IMR-90 (cell line): ENCODE measurements around the gene TMEM100. TPM values are rescaled to one million over a fixed set of nuclear protein-coding genes. Genes with fewer than 3 reads are reported as not detected.

Source experiments
- ATAC-seq: fragments of 200-7000 bp; cut with Tn5 transposase; 2 replicates; pipeline ENCODE4 v1.9.1; 2020; ENCODE audit warnings: low read depth, mild to moderate bottlenecking, moderate library complexity
- BruUV-seq: library from RNA; stranded (reverse); fragments of 400-500 nt; replicated peaks from 2 replicates; lab custom pipeline; 2021; lab: Mats Ljungman, UMichigan
- CTCF ChIA-PET: fragments of 300-600 bp; formaldehyde crosslinking; extraction: SDS; loops from one replicate; lab custom pipeline; 2021; ENCODE audit warnings: antibody characterized with exemption; lab: Yijun Ruan, JAX
- POLR2A ChIA-PET: fragments of 300-600 bp; sonication (Branson Sonifier 250); formaldehyde crosslinking; loops from one replicate; lab custom pipeline; 2022; ENCODE audit warnings: antibody characterized with exemption; ENCODE audit not compliant: unreplicated experiment; lab: Charles Lee
- DNase-seq: peaks from one replicate; pipeline ENCODE4 v3.0.0; 2013
- H2AFZ ChIP-seq: replicated peaks from 2 replicates; pipeline ENCODE3; 2013; ENCODE audit warnings: low read length, mild to moderate bottlenecking; ENCODE audit not compliant: poor library complexity
- H2AK5ac ChIP-seq: 2 replicates; pipeline ENCODE4 v1.6.1; 2013; ENCODE audit warnings: low read depth, low read length, inconsistent platforms
- H2AK9ac ChIP-seq: replicated peaks from 2 replicates; pipeline ENCODE3; 2013; ENCODE audit warnings: mild to moderate bottlenecking, low read depth, low read length, moderate library complexity; ENCODE audit not compliant: poor library complexity
- H2BK120ac ChIP-seq: 2 replicates; pipeline ENCODE4 v1.6.1; 2013; ENCODE audit warnings: low read depth, low read length, inconsistent platforms
- H2BK15ac ChIP-seq: 3 replicates; pipeline ENCODE4 v1.6.1; 2013; ENCODE audit warnings: low read depth, low read length, inconsistent platforms
- H2BK20ac ChIP-seq: 2 replicates; pipeline ENCODE4 v1.6.1; 2013; ENCODE audit warnings: low read depth, mild to moderate bottlenecking, inconsistent platforms, low read length, moderate library complexity
- H2BK5ac ChIP-seq: 2 replicates; pipeline ENCODE4 v1.6.1; 2013; ENCODE audit warnings: mild to moderate bottlenecking, low read depth, low read length, inconsistent platforms; ENCODE audit not compliant: poor library complexity, severe bottlenecking
- H3K14ac ChIP-seq: replicated peaks from 2 replicates; pipeline ENCODE4 v1.6.1; 2013; ENCODE audit warnings: low read depth, low read length, inconsistent platforms
- H3K18ac ChIP-seq: 2 replicates; pipeline ENCODE4 v1.6.1; 2013; ENCODE audit warnings: low read depth, low read length, control low read depth
- H3K23ac ChIP-seq: 2 replicates; pipeline ENCODE4 v1.6.1; 2013; ENCODE audit warnings: low read depth, low read length, inconsistent platforms
- H3K27ac ChIP-seq: 2 replicates; pipeline ENCODE4 v1.5.1; 2013; ENCODE audit warnings: mild to moderate bottlenecking, control low read depth, low read length; ENCODE audit not compliant: insufficient read depth
- H3K27me3 ChIP-seq: 2 replicates; pipeline ENCODE4 v1.6.1; 2013; ENCODE audit warnings: low read length; ENCODE audit not compliant: control insufficient read depth, insufficient read depth
- H3K36me3 ChIP-seq: 2 replicates; pipeline ENCODE4 v1.6.1; 2013; ENCODE audit warnings: low read length, mixed read lengths; ENCODE audit not compliant: control insufficient read depth, insufficient read depth
- H3K4ac ChIP-seq: 2 replicates; pipeline ENCODE4 v1.6.1; 2013; ENCODE audit warnings: low read depth, low read length, inconsistent platforms
- H3K4me1 ChIP-seq: 2 replicates; pipeline ENCODE4 v1.6.1; 2013; ENCODE audit warnings: low read length, mixed read lengths; ENCODE audit not compliant: control insufficient read depth, insufficient read depth
- H3K4me2 ChIP-seq: 2 replicates; pipeline ENCODE4 v1.6.1; 2013; ENCODE audit warnings: low read depth, mild to moderate bottlenecking, control low read depth, low read length, moderate library complexity
- H3K4me3 ChIP-seq: 2 replicates; pipeline ENCODE4 v1.5.1; 2013; ENCODE audit warnings: low read depth, mild to moderate bottlenecking, control low read depth, low read length, moderate library complexity; ENCODE audit not compliant: insufficient read depth
- H3K56ac ChIP-seq: 2 replicates; pipeline ENCODE4 v1.6.1; 2013; ENCODE audit warnings: low read length, inconsistent platforms; ENCODE audit not compliant: insufficient read depth; ENCODE audit errors: extremely low read depth
- H3K79me1 ChIP-seq, 2 experiments: 2 replicates each; pipeline ENCODE4 v1.6.1; 2013; ENCODE audit warnings: low read length in 2 of 2, inconsistent platforms in 1 of 2, low read depth in 1 of 2
- H3K9ac ChIP-seq: 2 replicates; pipeline ENCODE4 v1.6.1; 2013; ENCODE audit warnings: low read depth, low read length, control low read depth
- H3K9me1 ChIP-seq: 2 replicates; pipeline ENCODE4 v1.6.1; 2013; ENCODE audit warnings: low read length, inconsistent platforms; ENCODE audit not compliant: insufficient read depth
- H3K9me3 ChIP-seq: 2 replicates; pipeline ENCODE4 v1.6.1; 2013; ENCODE audit warnings: low read length; ENCODE audit not compliant: control insufficient read depth, insufficient read depth
- H4K20me1 ChIP-seq: 2 replicates; pipeline ENCODE4 v1.6.1; 2013; ENCODE audit warnings: low read length, inconsistent platforms; ENCODE audit not compliant: insufficient read depth
- H4K5ac ChIP-seq: 2 replicates; pipeline ENCODE4 v1.6.1; 2013; ENCODE audit warnings: mild to moderate bottlenecking, low read depth, low read length, control low read depth
- H4K8ac ChIP-seq, 2 experiments: 2 replicates each; pipeline ENCODE4 v1.6.1; 2013; ENCODE audit warnings: low read depth in 2 of 2, low read length in 2 of 2, control low read depth in 1 of 2, inconsistent platforms in 1 of 2
- H4K91ac ChIP-seq: 2 replicates; pipeline ENCODE4 v1.6.1; 2013; ENCODE audit warnings: low read depth, low read length, inconsistent platforms; ENCODE audit not compliant: insufficient read depth
- BHLHE40 ChIP-seq: fragments of 150-350 bp; IDR thresholded peaks from 2 replicates; pipeline ENCODE4 v1.6.1; 2016; ENCODE audit warnings: mild to moderate bottlenecking, low read depth, low read length
- CHD1 ChIP-seq: IDR thresholded peaks from 2 replicates; pipeline ENCODE4 v1.6.1; 2012; ENCODE audit warnings: low read depth, low read length, improper control_type of control experiment
- CTCF ChIP-seq: conservative IDR thresholded peaks from 2 replicates; pipeline ENCODE4 v1.5.1; 2012; ENCODE audit warnings: mild to moderate bottlenecking, low read depth, low read length, improper control_type of control experiment
- FOS ChIP-seq: fragments of 150-350 bp; IDR thresholded peaks from 2 replicates; pipeline ENCODE4 v1.6.1; 2016; ENCODE audit warnings: low read depth, low read length
- MAFK ChIP-seq: IDR thresholded peaks from 2 replicates; pipeline ENCODE4 v1.6.1; 2012; ENCODE audit warnings: low read depth, low read length, improper control_type of control experiment
- MXI1 ChIP-seq: IDR thresholded peaks from 2 replicates; pipeline ENCODE4 v1.6.1; 2012; ENCODE audit warnings: low read depth, mild to moderate bottlenecking, low read length, moderate library complexity, borderline replicate concordance
- NFE2L2 ChIP-seq: fragments of 150-350 bp; IDR thresholded peaks from 2 replicates; pipeline ENCODE4 v1.6.1; 2016; ENCODE audit warnings: low read depth, mild to moderate bottlenecking, low read length
- POLR2A ChIP-seq: IDR thresholded peaks from 2 replicates; pipeline ENCODE4 v1.6.1; 2012; ENCODE audit warnings: mild to moderate bottlenecking, low read depth, low read length
- RFX5 ChIP-seq: IDR thresholded peaks from 2 replicates; pipeline ENCODE4 v1.8.0; 2012; ENCODE audit warnings: low read depth, mild to moderate bottlenecking, low read length, moderate library complexity
- SMC3 ChIP-seq: fragments of 150-350 bp; IDR thresholded peaks from 2 replicates; pipeline ENCODE4 v1.6.1; 2016; ENCODE audit warnings: low read depth, mild to moderate bottlenecking, antibody characterized with exemption, low read length, moderate library complexity
- WGBS, 2 experiments: methylation state at CpG; one replicate each; pipeline versions ENCODE4 v1.1.5 to v1.1.7; 2013; ENCODE audit warnings: missing lambda C conversion rate in 2 of 2; ENCODE audit not compliant: insufficient read length in 1 of 2; ENCODE audit errors: extremely low coverage in 2 of 2; 5-methylcytosine and 5-hydroxymethylcytosine counted together
- dilution Hi-C: fragments of 300-500 bp; cut with HindIII; formaldehyde crosslinking; loops from one replicate; pipeline ENCODE4 v1.14.3; 2018; ENCODE audit warnings: low sequenced_read_pairs; ENCODE audit not compliant: unreplicated experiment
- in situ Hi-C: fragments of 300-500 bp; cut with MboI; formaldehyde crosslinking; loops from 3 replicates; pipeline ENCODE4 v1.14.3; 2019; ENCODE audit warnings: low sequenced_read_pairs, inconsistent platforms, mixed read lengths
- intact Hi-C: fragments of 100-400 bp; cut with micrococcal nuclease; formaldehyde crosslinking; loops from 2 replicates; pipeline ENCODE4 v1.10.0; 2022
- polyA plus RNA-seq, 3 experiments: library from polyadenylated mRNA; depleted of rRNA; stranded (reverse); fragments of >200 nt; gene quantifications; 2 replicates each; pipeline ENCODE4 v1.2.3, GENCODE V29; 2012; ENCODE audit warnings: low replicate concordance in 1 of 3
- total RNA-seq: library from RNA; depleted of rRNA; stranded (reverse); fragments of >200 nt; gene quantifications from 2 replicates; pipeline ENCODE4 v1.2.3, GENCODE V29; 2012
- TF ChIP-seq, protein P1 (sequence below): fragments of 150-350 bp; IDR thresholded peaks from 2 replicates; pipeline ENCODE4 v1.6.1; 2017; ENCODE audit warnings: mild to moderate bottlenecking, antibody characterized with exemption, low read length, low read depth
- TF ChIP-seq, protein P2 (sequence below): fragments of 150-350 bp; IDR thresholded peaks from 2 replicates; pipeline ENCODE4 v1.6.1; 2016; ENCODE audit warnings: low read depth, mild to moderate bottlenecking, low read length, moderate library complexity, borderline replicate concordance

TMEM100 gene
- total and polyA plus RNA-seq, 2 of the 4 experiments (the other 2 are of a cell fraction), result 0.21 to 0.36 TPM

- dilution Hi-C loops, result no loop called here
- H3K14ac ChIP-seq, result no peak overlapping the region
- no peak overlapping the region for H2BK20ac ChIP-seq
- no peak overlapping the region for H2AK5ac ChIP-seq
- no peak overlapping the region for H3K56ac ChIP-seq
- H3K4me3 ChIP-seq, result no peak overlapping the region
- H3K9ac ChIP-seq, result no peak overlapping the region
- no peaks in the 10 kb centered on the region for H3K9me3 ChIP-seq
- no peak overlapping the region for H2AK9ac ChIP-seq
- H3K4me2 ChIP-seq, result no peak overlapping the region
- ChIA-PET POLR2A (no interaction called here), CTCF (interaction anchor here (1.1 kb wide), 1 partner anchor 183 kb away, joined by 3 read pairs; no protein-coding TSS in a partner anchor)
- BruUV-seq, result no TSS peak
- H3K79me1 ChIP-seq, result no peaks in the 10 kb centered on the region
- no peaks in the 10 kb centered on the region for H4K20me1 ChIP-seq
- no peak overlapping the region for H4K5ac ChIP-seq
- no peak overlapping the region for H2AFZ ChIP-seq
- intact Hi-C loops, result no loop called here
- no peaks in the 10 kb centered on the region for H3K9me1 ChIP-seq
- H4K91ac ChIP-seq, result no peak overlapping the region
- H3K27me3 ChIP-seq, result peaks cover 3% of the 10 kb centered on the region
- TF ChIP-seq BHLHE40, result no peak
- TF ChIP-seq, protein P1, sequence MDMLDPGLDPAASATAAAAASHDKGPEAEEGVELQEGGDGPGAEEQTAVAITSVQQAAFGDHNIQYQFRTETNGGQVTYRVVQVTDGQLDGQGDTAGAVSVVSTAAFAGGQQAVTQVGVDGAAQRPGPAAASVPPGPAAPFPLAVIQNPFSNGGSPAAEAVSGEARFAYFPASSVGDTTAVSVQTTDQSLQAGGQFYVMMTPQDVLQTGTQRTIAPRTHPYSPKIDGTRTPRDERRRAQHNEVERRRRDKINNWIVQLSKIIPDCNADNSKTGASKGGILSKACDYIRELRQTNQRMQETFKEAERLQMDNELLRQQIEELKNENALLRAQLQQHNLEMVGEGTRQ, result no peak
- no peak for TF ChIP-seq CHD1
- no peak for TF ChIP-seq RFX5
- no peak for TF ChIP-seq NFE2L2
- no peak for TF ChIP-seq MXI1
- no peak for TF ChIP-seq FOS
- TF ChIP-seq, protein P2, sequence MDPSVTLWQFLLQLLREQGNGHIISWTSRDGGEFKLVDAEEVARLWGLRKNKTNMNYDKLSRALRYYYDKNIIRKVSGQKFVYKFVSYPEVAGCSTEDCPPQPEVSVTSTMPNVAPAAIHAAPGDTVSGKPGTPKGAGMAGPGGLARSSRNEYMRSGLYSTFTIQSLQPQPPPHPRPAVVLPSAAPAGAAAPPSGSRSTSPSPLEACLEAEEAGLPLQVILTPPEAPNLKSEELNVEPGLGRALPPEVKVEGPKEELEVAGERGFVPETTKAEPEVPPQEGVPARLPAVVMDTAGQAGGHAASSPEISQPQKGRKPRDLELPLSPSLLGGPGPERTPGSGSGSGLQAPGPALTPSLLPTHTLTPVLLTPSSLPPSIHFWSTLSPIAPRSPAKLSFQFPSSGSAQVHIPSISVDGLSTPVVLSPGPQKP, result no peak
- no peak for TF ChIP-seq MAFK
- TF ChIP-seq SMC3, result no peak
- no peak for TF ChIP-seq POLR2A
- no peak for TF ChIP-seq CTCF
- ATAC-seq (no peak), DNase-seq (no peak)
- in situ Hi-C loops, result no loop called here
- H3K23ac ChIP-seq, result no peak overlapping the region
- H2BK120ac ChIP-seq, result no peak overlapping the region
- 93% methylated on average over 3 of the region's 4 CpGs; no CpG with 5 or more reads in 1 of the 2 experiments for WGBS, 2 experiments
- no peak overlapping the region for H3K18ac ChIP-seq
- no peak overlapping the region for H3K4ac ChIP-seq
- H4K8ac ChIP-seq, result no peak overlapping the region
- no peak overlapping the region for H2BK15ac ChIP-seq
- peaks cover 2% of the 10 kb centered on the region; the same call in 1 of the 2 replicates for H3K4me1 ChIP-seq
- H2BK5ac ChIP-seq, result no peak overlapping the region
- no peak overlapping the region for H3K27ac ChIP-seq
- H3K36me3 ChIP-seq, result no peaks in the 10 kb centered on the region
Measured at GRCh38 chr17:55709984-55710383, 12.7 kb downstream of the TMEM100 start.
